Measurements from ENCODE around the gene CCDC88B. TPM values are rescaled to one million over a fixed set of nuclear protein-coding genes. Genes with fewer than 3 reads are reported as not detected.
"Not testable (repeated sequence)": the region's sequence is repeated elsewhere in the genome, so short reads cannot be mapped to it uniquely, and the experiment has no call there.

The CCDC88B gene
- total RNA-seq, 2 donors from 2014 or later, result 119 to 126 TPM

DNA sequence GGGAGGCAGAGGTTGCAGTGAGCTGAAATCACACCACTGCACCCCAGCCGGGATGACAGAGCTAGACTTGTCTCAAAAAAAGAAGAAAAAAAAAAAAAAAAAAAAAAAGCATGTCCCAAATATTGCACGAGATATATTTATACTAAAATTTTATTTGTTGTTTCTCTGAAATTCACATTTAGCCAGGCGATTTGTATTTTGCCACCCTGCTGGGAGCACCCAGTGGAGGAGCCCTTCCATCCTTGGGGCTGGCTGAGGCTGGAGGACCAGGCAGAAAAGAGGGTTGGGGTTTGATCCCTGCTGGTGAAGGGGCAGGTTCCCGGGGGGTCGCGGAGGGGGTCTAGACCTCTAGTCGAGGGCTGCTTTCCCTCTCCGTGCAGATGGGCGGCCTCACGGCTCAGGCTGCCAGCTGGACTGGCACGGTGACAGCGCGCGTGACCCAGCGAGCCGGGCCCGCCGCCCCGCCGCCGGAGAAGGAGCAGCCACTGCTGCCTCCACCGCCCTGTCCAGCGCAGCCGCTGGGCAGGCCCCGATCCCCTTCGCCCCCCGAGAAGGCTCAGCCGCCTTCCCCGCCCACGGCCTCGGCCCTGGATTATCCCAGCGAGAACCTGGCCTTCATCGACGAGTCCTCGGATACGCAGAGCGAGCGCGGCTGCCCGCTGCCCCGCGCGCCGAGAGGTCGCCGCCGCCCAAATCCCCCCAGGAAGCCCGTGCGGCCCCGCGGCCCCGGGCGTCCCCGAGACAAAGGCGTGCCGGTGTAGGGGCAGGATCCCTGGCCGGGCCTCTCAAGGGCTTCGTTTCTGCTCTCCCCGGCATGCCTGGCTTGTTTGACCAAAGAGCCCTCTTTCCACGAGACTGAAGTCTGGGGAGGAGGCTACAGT lies 40.8 kb upstream of the CCDC88B start:
- peaks cover 74% of the 10 kb centered on the region for H3K27me3 Mint-ChIP-seq (ENCODE audit: low read depth)
- DNase-seq, result no peak

DNA sequence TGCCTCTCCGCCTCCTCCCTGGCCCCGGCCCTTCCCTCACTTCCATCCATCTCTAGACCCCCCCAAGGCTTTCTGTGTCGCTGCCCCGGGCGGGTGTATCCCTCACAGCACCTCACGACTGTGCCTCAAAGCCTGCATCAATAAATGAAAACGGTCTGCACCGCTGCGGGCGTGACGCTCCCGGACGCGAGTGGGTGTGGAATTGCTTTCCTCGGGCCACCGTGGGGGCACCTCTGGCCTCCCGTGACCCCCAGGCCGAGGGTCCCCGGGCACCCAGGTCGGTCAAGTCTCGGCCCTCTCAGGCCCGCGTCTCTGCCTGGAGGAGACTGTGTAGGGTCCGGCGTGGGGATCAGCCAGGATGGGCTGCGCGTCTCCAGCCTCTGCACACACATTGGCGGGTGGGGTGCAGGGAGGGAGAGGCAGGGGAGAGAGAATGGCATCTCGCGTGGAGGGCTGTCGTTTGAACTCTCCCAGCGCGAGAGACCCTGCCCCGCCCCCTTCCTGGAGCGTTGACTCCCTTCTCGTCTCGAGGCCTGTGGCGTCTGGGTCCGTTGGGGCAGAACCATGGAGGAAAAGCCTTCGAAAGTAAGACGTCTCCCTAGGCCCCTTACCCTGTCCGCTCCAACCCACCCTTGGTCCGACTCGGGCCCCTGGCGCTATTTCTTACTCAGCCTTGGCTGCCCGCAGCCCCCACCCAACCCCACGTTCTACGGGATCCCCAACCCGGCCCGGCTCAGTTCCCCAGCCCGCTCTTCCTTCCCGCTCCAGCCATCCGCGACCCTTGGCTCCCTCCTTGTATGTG lies 40.0 kb upstream of the CCDC88B start, which contains the start of gene CATSPERZ:
Gene CATSPERZ, plus strand, starts transcription at position 512 of the 802 bp plus-strand sequence. Its CDS starts 53 bp downstream, at position 565.
- Mint-ChIP-seq H3K36me3 (ENCODE audit: insufficient read depth in 2 of 2) (no peaks in the 10 kb centered on the region), H3K9me3 (no peaks in the 10 kb centered on the region), H3K27ac (no peak within 1 kb of the TSS), H3K4me1 (ENCODE audit: low read depth) (peaks cover 32% of the 10 kb centered on the region), H3K27me3 (ENCODE audit: low read depth) (peaks cover 65% of the 10 kb centered on the region), H3K4me3 (peak within 1 kb of the TSS; percentile 84 to 85)
- DNase-seq (no peak), ATAC-seq (replicated peaks in 1 of 2) (no peak)

More for the DNA sequence above, 40.8 kb upstream of the CCDC88B start:
- H3K27ac Mint-ChIP-seq, result no peak overlapping the region
- ATAC-seq (replicated peaks in 1 of 2), result no peak
- no peaks in the 10 kb centered on the region for H3K36me3 Mint-ChIP-seq (ENCODE audit: insufficient read depth in 2 of 2)
- H3K9me3 Mint-ChIP-seq, result no peaks in the 10 kb centered on the region
- H3K4me1 Mint-ChIP-seq (ENCODE audit: low read depth), result peaks cover 27% of the 10 kb centered on the region
- peak overlapping the region; percentile 84 to 85 for H3K4me3 Mint-ChIP-seq

DNA sequence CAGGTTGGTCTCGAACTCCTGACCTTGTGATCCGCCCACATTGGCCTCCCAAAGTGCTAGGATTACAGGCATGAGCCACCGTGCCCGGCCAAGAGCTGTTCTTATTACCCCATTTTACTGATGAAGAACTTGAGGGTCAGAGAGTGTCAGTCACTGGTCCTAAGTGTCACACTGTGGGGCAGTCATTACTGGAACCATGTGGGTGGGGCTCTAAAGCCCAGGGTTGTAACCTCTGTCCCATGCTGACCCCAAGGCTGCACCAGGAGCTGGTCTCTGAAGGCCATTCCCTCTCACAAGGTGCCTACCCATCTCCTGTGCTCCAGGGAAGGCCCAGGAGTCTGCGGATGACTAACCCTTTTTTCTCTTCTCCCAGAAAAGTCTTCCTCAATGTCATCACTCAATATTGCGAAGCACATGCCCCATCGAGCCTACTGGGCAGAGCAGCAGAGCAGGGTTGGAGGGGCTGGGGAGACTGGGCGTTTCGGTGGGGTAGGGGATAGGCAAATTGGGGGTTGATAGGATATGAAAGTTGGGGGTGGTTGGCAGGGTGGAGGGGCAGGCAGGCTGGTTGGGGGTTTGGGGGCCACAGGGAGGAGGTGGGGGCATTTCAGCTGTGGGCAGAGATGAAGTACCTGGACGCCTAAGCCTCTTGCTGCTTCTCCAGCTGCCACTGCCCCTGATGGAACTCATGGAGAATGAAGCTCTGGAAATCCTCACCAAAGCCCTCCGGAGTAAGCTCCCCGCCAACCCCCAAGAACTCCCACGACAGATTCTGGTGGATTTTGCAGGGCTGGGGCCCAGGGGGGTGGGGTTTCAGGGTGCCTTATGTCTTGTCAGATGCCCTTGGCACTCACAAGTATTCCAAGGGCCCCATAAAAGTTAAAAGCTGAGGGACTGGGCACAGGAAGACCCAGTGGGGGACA lies 36.6 kb upstream of the CCDC88B start:
- Mint-ChIP-seq H3K27ac (no peak overlapping the region), H3K4me1 (ENCODE audit: low read depth) (peaks cover 51% of the 10 kb centered on the region), H3K36me3 (ENCODE audit: insufficient read depth in 2 of 2) (peaks cover 0 to 10% of the 10 kb centered on the region in 2 donors), H3K4me3 (peak overlapping the region in 1 of 2 donors; percentile 95), H3K9me3 (no peaks in the 10 kb centered on the region), H3K27me3 (ENCODE audit: low read depth) (peaks cover 32% of the 10 kb centered on the region)
- DNase-seq (no peak), ATAC-seq (replicated peaks in 1 of 2) (no peak)

GRCh38 chr11:64304032-64304315 lies 36.0 kb upstream of the CCDC88B start:
- H3K4me3 Mint-ChIP-seq, result peak overlapping the region; percentile 95 to 98
- peaks cover 51% of the 10 kb centered on the region for H3K4me1 Mint-ChIP-seq (ENCODE audit: low read depth)
- peaks cover 0 to 10% of the 10 kb centered on the region in 2 donors for H3K36me3 Mint-ChIP-seq (ENCODE audit: insufficient read depth in 2 of 2)
- no peak for DNase-seq
- H3K27ac Mint-ChIP-seq, result no peak overlapping the region
- H3K27me3 Mint-ChIP-seq (ENCODE audit: low read depth), result peaks cover 26% of the 10 kb centered on the region
- no peak for ATAC-seq (replicated peaks in 1 of 2)
- no peaks in the 10 kb centered on the region for H3K9me3 Mint-ChIP-seq

- peak overlapping the region; percentile 97 for H3K27ac Mint-ChIP-seq
- peak overlapping the region; percentile 95 to 98 for H3K4me3 Mint-ChIP-seq
- H3K27me3 Mint-ChIP-seq (ENCODE audit: low read depth), result peaks cover 23% of the 10 kb centered on the region
- peaks cover 0 to 10% of the 10 kb centered on the region in 2 donors for H3K36me3 Mint-ChIP-seq (ENCODE audit: insufficient read depth in 2 of 2)
- H3K4me1 Mint-ChIP-seq (ENCODE audit: low read depth), result peaks cover 50% of the 10 kb centered on the region
- peak; percentile 47 for ATAC-seq (replicated peaks in 1 of 2)
- no peaks in the 10 kb centered on the region for H3K9me3 Mint-ChIP-seq
- peak; percentile 96 to 97 for DNase-seq
Observed at GRCh38 chr11:64304316-64305072, 35.5 kb upstream of the CCDC88B start.

DNA sequence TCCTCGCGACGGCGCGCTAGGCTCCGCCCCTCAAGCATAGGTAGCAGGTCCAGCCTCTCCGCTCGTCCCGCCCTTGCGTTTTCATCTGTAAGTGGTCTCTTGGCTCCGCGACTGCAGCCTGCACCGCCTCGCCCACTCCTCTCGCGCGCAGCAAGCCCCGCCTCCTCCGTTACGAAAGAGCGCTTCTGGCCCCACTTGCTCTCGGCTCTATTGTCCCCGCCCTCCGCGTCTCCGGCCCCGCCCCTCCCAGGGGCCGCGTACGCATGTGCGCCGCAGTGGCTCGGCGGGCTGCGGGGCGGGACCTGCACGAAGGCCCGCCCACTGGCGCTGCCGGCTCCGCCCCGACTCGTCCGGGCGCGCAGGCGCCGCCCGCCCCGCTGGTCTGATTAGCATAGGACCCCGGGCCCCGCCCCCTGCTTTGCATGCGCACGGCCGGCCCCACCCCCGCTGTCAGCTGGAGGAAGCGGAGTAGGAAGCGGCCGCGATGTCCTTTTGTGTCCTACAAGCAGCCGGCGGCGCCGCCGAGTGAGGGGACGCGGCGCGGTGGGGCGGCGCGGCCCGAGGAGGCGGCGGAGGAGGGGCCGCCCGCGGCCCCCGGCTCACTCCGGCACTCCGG lies 34.8 kb upstream of the CCDC88B start, which contains the start of gene ESRRA:
Gene ESRRA, plus strand, starts transcription at position 450 of the 616 bp plus-strand sequence. CDS start 1,656 bp downstream, outside the sequence.
- peaks cover 0 to 10% of the 10 kb centered on the region in 2 donors for H3K36me3 Mint-ChIP-seq (ENCODE audit: insufficient read depth in 2 of 2)
- H3K4me1 Mint-ChIP-seq (ENCODE audit: low read depth), result peaks cover 49% of the 10 kb centered on the region
- H3K4me3 Mint-ChIP-seq, result peak within 1 kb of the TSS; percentile 98 to 100
- peak within 1 kb of the TSS; percentile 97 for H3K27ac Mint-ChIP-seq
- DNase-seq, result peak; percentile 100
- H3K27me3 Mint-ChIP-seq (ENCODE audit: low read depth), result peaks cover 19% of the 10 kb centered on the region
- H3K9me3 Mint-ChIP-seq, result no peaks in the 10 kb centered on the region
- ATAC-seq (replicated peaks in 1 of 2), result peak; percentile 77 to 79

DNA sequence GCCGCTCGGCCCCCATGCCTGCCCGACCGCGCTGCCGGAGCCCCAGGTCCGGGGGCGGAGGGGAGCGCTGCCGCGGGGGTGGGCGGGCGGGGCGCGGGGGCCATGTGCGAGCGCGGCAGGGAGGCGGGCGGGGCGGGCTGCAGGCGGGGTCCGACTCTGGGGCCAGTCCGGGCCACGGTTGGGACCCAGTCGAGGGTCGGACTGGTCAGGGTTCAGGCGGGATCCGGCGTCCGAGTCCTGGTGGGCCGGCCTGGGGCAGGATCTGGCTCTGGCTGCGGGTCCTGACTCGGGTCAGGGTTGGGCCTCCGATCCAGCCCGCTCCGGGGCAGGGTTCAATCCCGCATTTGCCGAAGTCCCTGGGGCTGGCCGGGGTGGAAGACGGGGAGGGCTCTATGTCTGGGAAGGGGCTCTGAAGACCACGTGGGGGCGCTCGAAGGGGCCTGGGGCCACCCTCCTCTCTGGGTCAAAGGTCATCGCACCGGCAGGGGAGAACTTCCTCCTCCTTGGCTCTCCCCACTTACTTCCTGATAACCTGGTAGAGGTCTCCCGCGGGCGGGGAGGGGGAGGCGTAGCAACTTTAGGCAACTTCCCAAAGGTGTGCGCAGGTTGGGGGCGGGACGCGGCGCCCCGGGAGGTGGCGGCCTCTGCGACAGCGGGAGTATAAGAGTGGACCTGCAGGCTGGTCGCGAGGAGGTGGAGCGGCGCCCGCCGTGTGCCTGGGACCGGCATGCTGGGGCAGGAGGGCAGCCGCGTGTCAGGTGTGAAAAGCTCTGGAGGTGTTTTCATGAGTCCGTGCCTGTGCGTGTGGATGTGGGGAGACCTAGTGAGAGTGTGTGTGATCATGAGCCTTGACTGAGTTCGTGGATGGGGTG lies 34.1 kb upstream of the CCDC88B start:
- Mint-ChIP-seq H3K36me3 (ENCODE audit: insufficient read depth in 2 of 2) (peaks cover 0 to 10% of the 10 kb centered on the region in 2 donors), H3K27me3 (ENCODE audit: low read depth) (peaks cover 11% of the 10 kb centered on the region), H3K27ac (peak overlapping the region; percentile 23), H3K9me3 (no peaks in the 10 kb centered on the region), H3K4me3 (peak overlapping the region; percentile 93 to 100), H3K4me1 (ENCODE audit: low read depth) (peaks cover 44% of the 10 kb centered on the region)
- ATAC-seq (replicated peaks in 1 of 2) (peak; percentile 31 to 34), DNase-seq (peak; percentile 79 to 82)

DNA sequence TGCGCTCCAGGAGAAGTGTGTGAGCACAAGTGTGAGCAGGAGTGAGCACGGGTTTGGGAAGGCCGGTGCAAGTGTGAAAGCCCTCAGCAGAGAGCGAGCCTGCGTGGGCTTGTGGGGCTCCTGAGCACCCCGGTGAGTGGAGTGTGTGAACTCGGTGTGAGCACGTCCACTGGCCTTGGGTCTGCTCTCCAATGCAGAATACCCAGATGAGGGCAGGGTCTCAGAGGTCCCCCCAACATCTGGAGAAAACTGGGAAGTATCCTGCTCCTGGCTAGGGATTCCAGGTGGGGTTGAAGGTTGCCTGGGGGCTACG lies 33.5 kb upstream of the CCDC88B start:
- DNase-seq, result no peak
- peaks cover 5% of the 10 kb centered on the region for H3K27me3 Mint-ChIP-seq (ENCODE audit: low read depth)
- no peak for ATAC-seq (replicated peaks in 1 of 2)
- peaks cover 42% of the 10 kb centered on the region for H3K4me1 Mint-ChIP-seq (ENCODE audit: low read depth)
- H3K27ac Mint-ChIP-seq, result peak overlapping the region; percentile 23
- H3K4me3 Mint-ChIP-seq, result peak overlapping the region; percentile 93 to 100
- peaks cover 0 to 10% of the 10 kb centered on the region in 2 donors for H3K36me3 Mint-ChIP-seq (ENCODE audit: insufficient read depth in 2 of 2)
- no peaks in the 10 kb centered on the region for H3K9me3 Mint-ChIP-seq

DNA sequence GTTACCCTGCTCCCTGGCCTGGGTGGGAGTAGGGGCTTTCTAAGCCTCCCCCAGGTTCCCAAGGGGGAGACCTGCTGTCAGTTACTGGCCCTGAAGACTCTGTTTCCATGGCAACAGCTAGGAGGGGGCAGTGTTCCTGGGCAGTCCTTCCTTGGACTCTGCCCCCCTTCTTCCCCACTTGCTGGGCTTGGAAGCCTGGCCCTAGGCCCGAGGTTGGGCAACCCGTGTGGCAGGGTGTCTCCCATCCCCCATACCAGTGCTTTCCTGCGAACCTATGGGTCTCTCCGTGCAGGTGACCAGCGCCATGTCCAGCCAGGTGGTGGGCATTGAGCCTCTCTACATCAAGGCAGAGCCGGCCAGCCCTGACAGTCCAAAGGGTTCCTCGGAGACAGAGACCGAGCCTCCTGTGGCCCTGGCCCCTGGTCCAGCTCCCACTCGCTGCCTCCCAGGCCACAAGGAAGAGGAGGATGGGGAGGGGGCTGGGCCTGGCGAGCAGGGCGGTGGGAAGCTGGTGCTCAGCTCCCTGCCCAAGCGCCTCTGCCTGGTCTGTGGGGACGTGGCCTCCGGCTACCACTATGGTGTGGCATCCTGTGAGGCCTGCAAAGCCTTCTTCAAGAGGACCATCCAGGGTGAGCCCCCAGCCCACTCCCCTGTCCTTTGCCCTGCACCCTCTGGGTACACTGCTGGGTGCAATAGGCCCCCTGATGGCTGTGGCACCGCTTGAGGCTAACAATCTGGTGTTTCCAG lies 33.0 kb upstream of the CCDC88B start:
- ATAC-seq (replicated peaks in 1 of 2) (no peak), DNase-seq (no peak)
- Mint-ChIP-seq H3K27ac (no peak overlapping the region), H3K4me3 (peak overlapping the region; percentile 93 to 100), H3K4me1 (ENCODE audit: low read depth) (peaks cover 42% of the 10 kb centered on the region), H3K9me3 (no peaks in the 10 kb centered on the region), H3K36me3 (ENCODE audit: insufficient read depth in 2 of 2) (peaks cover 0 to 10% of the 10 kb centered on the region in 2 donors), H3K27me3 (ENCODE audit: low read depth) (peaks cover under 1% of the 10 kb centered on the region)

DNA sequence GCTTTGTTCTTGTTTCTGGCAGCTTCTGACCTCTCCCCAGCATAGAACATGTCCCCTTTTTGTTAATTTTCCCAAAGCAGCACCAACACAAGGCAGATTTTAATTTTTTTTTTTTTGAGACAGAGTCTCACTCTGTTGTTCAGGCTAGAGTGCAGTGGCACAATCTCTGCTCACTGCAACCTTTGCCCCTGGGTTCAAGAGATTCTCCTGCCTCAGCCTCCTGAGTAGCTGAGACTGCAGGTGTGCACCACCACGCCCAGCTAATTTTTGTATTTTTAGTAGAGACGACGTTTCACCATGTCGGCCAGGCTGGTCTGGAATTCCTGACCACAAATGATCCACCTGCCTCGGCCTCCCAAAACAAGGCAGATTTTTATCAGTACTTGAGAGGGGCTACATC lies 32.2 kb upstream of the CCDC88B start:
- DNase-seq; H3K9me3 Mint-ChIP-seq; ATAC-seq (replicated peaks in 1 of 2); H3K36me3 Mint-ChIP-seq (ENCODE audit: insufficient read depth in 2 of 2); H3K27me3 Mint-ChIP-seq (ENCODE audit: low read depth): not testable (repeated sequence)
- H3K27ac Mint-ChIP-seq, result peak overlapping the region; percentile 61
- H3K4me1 Mint-ChIP-seq (ENCODE audit: low read depth), result peaks cover 47% of the 10 kb centered on the region
- peak overlapping the region; percentile 50 to 100 for H3K4me3 Mint-ChIP-seq
